Lung (tissue), 12 donors: ENCODE measurements around the gene IL17B. TPM values are rescaled to one million over a fixed set of nuclear protein-coding genes. Genes with fewer than 3 reads are reported as not detected.

Experiments
- ATAC-seq: fragments of 200-7000 bp; cut with Tn5 transposase; one replicate; pipeline ENCODE4 v1.9.1; 2020; ENCODE audit warnings: moderate number of reproducible peaks; ENCODE audit not compliant: insufficient read depth, low FRiP score
- DNase-seq, 3 donors: peaks; one replicate each; pipeline ENCODE4 v3.0.0-alpha.2; 2013 to 2017
- H3K27ac ChIP-seq, 2 donors: one replicate each; pipeline ENCODE4 v1.5.1; 2013; ENCODE audit warnings: mild to moderate bottlenecking in 2 of 2, moderate library complexity in 2 of 2, control low read depth in 1 of 2, inconsistent platforms in 1 of 2, low read depth in 1 of 2, low read length in 1 of 2
- H3K27me3 ChIP-seq, 3 donors: one replicate each; pipeline ENCODE4 v1.5.1; 2013; ENCODE audit warnings: low read length in 2 of 3; ENCODE audit not compliant: control insufficient read depth in 3 of 3, insufficient read depth in 3 of 3
- H3K36me3 ChIP-seq, 4 donors: one replicate each; pipeline ENCODE4 v1.5.1; 2013; ENCODE audit warnings: low read length in 4 of 4, mild to moderate bottlenecking in 1 of 4, moderate library complexity in 1 of 4; ENCODE audit not compliant: control insufficient read depth in 4 of 4, insufficient read depth in 4 of 4
- H3K4me1 ChIP-seq, 5 donors: one replicate each; pipeline ENCODE4 v1.5.1; 2013; ENCODE audit warnings: low read length in 5 of 5, mild to moderate bottlenecking in 2 of 5, moderate library complexity in 1 of 5; ENCODE audit not compliant: control insufficient read depth in 5 of 5, insufficient read depth in 5 of 5
- H3K4me3 ChIP-seq: one replicate; pipeline ENCODE4 v1.5.1; 2013; ENCODE audit warnings: mild to moderate bottlenecking, control low read depth, moderate library complexity
- H3K9ac ChIP-seq, 2 donors: one replicate each; pipeline ENCODE4 v1.5.1; 2013; ENCODE audit warnings: low read length in 2 of 2, control low read depth in 1 of 2; ENCODE audit not compliant: insufficient read depth in 1 of 2
- H3K9me3 ChIP-seq, 4 donors: one replicate each; pipeline ENCODE4 v1.5.1; 2013; ENCODE audit warnings: low read length in 3 of 4, mild to moderate bottlenecking in 1 of 4, moderate library complexity in 1 of 4; ENCODE audit not compliant: control insufficient read depth in 4 of 4, insufficient read depth in 3 of 4
- WGBS, 2 donors: extraction: QIAGEN DNeasy Blood & Tissue Kit; methylation state at CpG; one replicate each; pipeline ENCODE4 v1.1.7; 2013; 5-methylcytosine and 5-hydroxymethylcytosine counted together
- polyA plus RNA-seq, 2 donors: library from polyadenylated mRNA; stranded (reverse); fragments of 200-250 nt; gene quantifications; one replicate each; pipeline ENCODE4 v1.2.1, GENCODE V29; 2013
- total RNA-seq, 2 donors: library from RNA; depleted of rRNA in 1 of 2; stranded (reverse); fragments of >200 nt in 1 of 2; gene quantifications; one replicate each; pipeline ENCODE4 v1.2.1, GENCODE V29; 2014 to 2021
- TF ChIP-seq, protein P1 (sequence below): IDR thresholded peaks from 2 replicates; pipeline ENCODE4 v1.5.1; 2012; ENCODE audit warnings: mild to moderate bottlenecking; ENCODE audit errors: control extremely low read depth, extremely low read depth
- donor health status: control.
- donor health status: control.
- donor health status: Bipolar disorder and iron deficiency.
- donor health status: healthy.
- donor health status: DM: yes; HTN: yes; CAD: no.

Gene IL17B
- total and polyA plus RNA-seq, 4 donors, result 0.26 to 1.3 (median 0.39) TPM

DNA sequence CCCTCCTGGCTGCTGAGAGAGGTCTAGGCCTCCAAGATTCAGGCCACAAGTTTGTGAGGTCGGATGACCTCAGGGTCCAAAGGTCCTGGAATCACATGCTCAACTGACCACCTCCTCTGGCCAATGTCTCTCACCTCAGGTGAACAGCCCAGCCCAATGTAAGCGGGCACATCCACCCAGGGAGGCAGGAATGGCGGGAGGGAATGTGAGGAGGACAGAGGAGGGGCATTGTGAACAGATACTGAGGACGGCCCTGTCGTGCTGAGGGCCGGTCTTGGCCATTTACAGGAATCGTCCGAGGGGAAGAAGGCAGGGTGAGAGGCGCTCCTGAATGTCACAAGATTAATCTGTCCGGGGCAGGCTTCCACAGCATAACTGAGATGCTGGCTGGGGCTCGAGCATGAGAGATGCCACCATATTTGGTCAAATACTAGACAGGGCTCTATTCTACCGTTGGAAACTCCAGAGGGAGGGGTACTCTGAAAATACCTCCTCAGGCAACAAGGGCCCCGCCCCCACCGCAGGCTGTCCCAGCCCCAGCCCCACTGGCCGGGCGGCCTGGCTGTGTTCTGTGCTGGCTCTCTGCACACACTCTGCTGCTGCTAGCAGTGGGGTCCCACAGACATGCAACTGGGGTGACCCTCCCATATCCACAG is 1.5 kb upstream of the IL17B start:
- TF ChIP-seq, protein P1, sequence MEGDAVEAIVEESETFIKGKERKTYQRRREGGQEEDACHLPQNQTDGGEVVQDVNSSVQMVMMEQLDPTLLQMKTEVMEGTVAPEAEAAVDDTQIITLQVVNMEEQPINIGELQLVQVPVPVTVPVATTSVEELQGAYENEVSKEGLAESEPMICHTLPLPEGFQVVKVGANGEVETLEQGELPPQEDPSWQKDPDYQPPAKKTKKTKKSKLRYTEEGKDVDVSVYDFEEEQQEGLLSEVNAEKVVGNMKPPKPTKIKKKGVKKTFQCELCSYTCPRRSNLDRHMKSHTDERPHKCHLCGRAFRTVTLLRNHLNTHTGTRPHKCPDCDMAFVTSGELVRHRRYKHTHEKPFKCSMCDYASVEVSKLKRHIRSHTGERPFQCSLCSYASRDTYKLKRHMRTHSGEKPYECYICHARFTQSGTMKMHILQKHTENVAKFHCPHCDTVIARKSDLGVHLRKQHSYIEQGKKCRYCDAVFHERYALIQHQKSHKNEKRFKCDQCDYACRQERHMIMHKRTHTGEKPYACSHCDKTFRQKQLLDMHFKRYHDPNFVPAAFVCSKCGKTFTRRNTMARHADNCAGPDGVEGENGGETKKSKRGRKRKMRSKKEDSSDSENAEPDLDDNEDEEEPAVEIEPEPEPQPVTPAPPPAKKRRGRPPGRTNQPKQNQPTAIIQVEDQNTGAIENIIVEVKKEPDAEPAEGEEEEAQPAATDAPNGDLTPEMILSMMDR, result no peak
- Histone ChIP-seq H3K36me3 (no peaks in the 10 kb centered on the region), H3K27me3 (no peaks in the 10 kb centered on the region), H3K9ac (no peak overlapping the region), H3K4me3 (no peak overlapping the region), H3K9me3 (no peaks in the 10 kb centered on the region), H3K27ac (peak overlapping the region in 1 of 2 donors; percentile 9), H3K4me1 (peaks cover 0 to 56% (median 19%) of the 10 kb centered on the region in 5 donors)
- no peak for ATAC-seq
- DNase-seq, result peak in 2 of 3 donors; percentile 37 to 53
- WGBS, 2 donors, result 77 to 85% methylated on average over 16 of the region's 16 CpGs

DNA sequence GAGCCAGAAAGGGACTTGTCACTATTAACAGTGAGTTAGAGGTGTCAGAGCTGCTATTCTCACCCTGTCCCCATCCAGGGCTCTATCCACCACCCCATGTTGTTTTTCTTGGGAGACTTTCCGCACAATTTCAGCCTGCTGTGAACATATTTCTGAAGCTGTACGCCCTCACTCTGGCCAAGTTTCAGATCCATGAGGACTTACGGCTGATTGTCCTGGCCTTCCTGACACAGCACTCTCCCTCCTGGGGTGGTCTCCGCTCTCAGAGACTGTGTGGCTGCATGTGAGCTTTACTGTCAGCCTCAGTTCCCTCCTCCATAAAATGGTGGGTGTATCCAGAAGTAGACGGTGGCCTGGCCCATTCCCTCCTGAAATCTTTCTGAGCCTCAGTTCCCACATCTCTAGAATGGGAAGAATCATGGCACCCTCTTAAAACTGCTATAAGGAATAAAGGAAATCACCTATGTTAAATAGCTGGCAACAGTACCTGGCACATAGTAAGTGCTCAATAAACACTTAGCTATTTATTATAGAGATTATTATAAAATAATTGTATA is 804 bp upstream of the IL17B start:
- Histone ChIP-seq H3K27ac (no peak overlapping the region), H3K4me3 (no peak overlapping the region)

DNA sequence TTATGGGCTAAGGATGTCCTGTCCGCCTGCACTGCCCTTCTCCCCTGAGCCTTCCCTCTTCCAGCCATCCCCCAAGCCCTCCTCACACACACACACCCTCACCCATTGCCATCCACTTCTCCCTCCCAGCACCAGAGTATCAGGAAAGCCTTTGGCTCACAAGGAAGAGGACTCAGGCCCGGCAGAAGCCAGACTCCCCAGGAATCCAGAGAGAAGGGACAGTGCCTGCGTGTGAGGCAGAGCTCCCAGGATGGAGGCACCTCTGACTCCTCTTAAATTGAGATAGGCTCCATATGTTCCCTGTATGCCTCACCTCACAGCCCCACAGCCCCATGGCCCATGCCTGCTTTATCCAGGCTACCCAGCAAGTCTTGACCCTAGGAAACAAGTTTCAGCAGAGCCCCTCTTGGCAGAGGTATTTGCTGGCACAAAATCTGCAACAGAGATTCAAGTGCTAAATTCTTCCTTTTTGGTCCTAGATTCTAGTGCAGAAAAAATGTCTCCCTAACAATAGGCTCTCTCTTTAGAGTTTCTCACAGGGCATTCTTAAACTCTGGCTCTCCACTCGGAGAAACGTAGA is 761 bp downstream of the IL17B start:
- Histone ChIP-seq H3K9ac (peak overlapping the region in 1 of 2 donors; percentile 40), H3K36me3 (no peaks in the 10 kb centered on the region), H3K27ac (peak overlapping the region in 1 of 2 donors; percentile 17), H3K27me3 (no peaks in the 10 kb centered on the region), H3K4me3 (no peak overlapping the region), H3K9me3 (no peaks in the 10 kb centered on the region), H3K4me1 (peaks cover 0 to 38% (median 9%) of the 10 kb centered on the region in 5 donors)
- 64 to 76% methylated on average over 5 of the region's 5 CpGs for WGBS, 2 donors
- TF ChIP-seq, protein P1, result no peak
- ATAC-seq, result no peak
- DNase-seq, result peak; percentile 60 to 83 (median 67)

More for the DNA sequence above, 804 bp upstream of the IL17B start:
- TF ChIP-seq, protein P1, result no peak
- ATAC-seq (no peak), DNase-seq (peak in 2 of 3 donors; percentile 42 to 61)
- no peaks in the 10 kb centered on the region for H3K27me3 ChIP-seq
- H3K9me3 ChIP-seq, result no peaks in the 10 kb centered on the region
- WGBS, 2 donors, result 92 to 94% methylated on average over 5 of the region's 5 CpGs
- no peaks in the 10 kb centered on the region for H3K36me3 ChIP-seq
- H3K9ac ChIP-seq, result peak overlapping the region in 1 of 2 donors; percentile 36
- peaks cover 0 to 51% (median 17%) of the 10 kb centered on the region in 5 donors for H3K4me1 ChIP-seq
